ENCODE measurements around the gene MRTFA.

DNA sequence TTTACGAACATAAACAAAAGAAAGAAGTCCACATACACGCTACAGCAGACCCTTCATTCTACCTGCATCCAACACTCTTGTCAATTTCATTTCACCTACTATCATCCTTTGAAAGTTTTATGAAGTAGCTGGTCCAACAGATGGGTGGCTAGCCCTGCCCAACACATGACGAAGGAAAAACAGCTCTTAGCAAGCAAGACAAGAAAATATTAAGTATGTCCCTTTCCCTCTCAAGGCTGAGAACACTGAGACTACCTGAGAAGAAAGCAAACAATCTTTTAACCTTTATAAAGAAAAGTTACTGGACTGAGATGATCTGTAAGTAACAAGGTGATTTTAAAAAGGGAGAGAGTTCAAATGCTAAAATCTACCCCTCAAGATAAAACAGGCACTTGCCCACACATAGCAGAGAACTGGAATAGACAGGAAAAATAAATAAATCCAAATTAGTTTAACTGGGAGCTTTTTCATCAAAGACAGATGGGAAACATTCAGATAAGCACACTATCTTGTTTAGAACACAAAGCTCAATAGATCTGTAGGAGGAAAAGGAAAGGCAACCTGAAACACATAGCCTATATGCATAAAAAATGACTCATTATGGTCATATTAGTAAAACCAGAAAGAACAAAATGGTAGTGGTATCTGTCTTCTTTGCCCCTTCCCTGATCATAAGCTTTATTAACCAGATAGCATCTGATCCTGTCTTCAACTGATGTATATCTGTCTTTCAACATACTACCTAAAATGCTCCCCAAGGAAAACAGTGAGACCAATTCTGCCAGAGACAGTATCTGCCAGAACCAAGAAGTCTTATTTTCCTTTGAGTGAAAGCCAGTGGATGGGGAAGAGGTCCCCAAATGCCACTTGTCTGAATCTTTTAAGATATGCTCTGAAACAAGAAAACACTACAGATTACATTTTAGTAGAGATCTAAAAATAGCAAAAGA, 104.3 kb downstream of the MRTFA start:
- TF ChIP-seq, protein P1, sequence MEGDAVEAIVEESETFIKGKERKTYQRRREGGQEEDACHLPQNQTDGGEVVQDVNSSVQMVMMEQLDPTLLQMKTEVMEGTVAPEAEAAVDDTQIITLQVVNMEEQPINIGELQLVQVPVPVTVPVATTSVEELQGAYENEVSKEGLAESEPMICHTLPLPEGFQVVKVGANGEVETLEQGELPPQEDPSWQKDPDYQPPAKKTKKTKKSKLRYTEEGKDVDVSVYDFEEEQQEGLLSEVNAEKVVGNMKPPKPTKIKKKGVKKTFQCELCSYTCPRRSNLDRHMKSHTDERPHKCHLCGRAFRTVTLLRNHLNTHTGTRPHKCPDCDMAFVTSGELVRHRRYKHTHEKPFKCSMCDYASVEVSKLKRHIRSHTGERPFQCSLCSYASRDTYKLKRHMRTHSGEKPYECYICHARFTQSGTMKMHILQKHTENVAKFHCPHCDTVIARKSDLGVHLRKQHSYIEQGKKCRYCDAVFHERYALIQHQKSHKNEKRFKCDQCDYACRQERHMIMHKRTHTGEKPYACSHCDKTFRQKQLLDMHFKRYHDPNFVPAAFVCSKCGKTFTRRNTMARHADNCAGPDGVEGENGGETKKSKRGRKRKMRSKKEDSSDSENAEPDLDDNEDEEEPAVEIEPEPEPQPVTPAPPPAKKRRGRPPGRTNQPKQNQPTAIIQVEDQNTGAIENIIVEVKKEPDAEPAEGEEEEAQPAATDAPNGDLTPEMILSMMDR (conservative IDR thresholded peaks at IDR 0.05): no peak
- TF ChIP-seq EZH2 (IDR thresholded peaks at IDR 0.05; ENCODE audit: low read depth): no peak

All from PC-9 (cell line).